HG03280 (cell line): ENCODE measurements around the gene PPDPF.

ENCODE experiments used
- ATAC-seq: cut with Tn5 transposase; IDR thresholded peaks from one replicate; pipeline ENCODE4 v1.9.1; 2021; ENCODE audit warnings: mild to moderate bottlenecking, moderate library complexity; ENCODE audit not compliant: unreplicated experiment

The PPDPF gene

GRCh38 chr20:63536241-63536977 is 15.8 kb downstream of the PPDPF start:
- ATAC-seq = no peak

GRCh38 chr20:63536997-63537524 is 16.5 kb downstream of the PPDPF start, which contains the start of gene PTK6:
TSS of gene PTK6 (minus strand) at chr20:63537376. CDS start at chr20:63537314, 62 bp downstream.
- ATAC-seq = peak; percentile 7

GRCh38 chr20:63537525-63538203 is 17.1 kb downstream of the PPDPF start:
- peak; percentile 85 for ATAC-seq

- ATAC-seq = no peak
Observed at GRCh38 chr20:63538204-63539091, 17.9 kb downstream of the PPDPF start.

- ATAC-seq = no peak
Observed at GRCh38 chr20:63539092-63539430, 18.5 kb downstream of the PPDPF start.

- ATAC-seq = no peak
Observed at GRCh38 chr20:63539441-63540370, 19.1 kb downstream of the PPDPF start.

GRCh38 chr20:63540417-63541186 is 20.0 kb downstream of the PPDPF start:
- no peak for ATAC-seq

GRCh38 chr20:63541371-63541770 is 20.8 kb downstream of the PPDPF start:
- no peak for ATAC-seq

GRCh38 chr20:63542031-63542559 is 21.5 kb downstream of the PPDPF start:
- no peak for ATAC-seq

GRCh38 chr20:63542696-63543095 is 22.1 kb downstream of the PPDPF start:
- peak; percentile 36 for ATAC-seq

- ATAC-seq = peak; percentile 4
Observed at GRCh38 chr20:63543131-63543530, 22.6 kb downstream of the PPDPF start.

GRCh38 chr20:63543733-63544132 is 23.2 kb downstream of the PPDPF start:
- no peak for ATAC-seq

- ATAC-seq = no peak
Observed at GRCh38 chr20:63544241-63544957, 23.8 kb downstream of the PPDPF start.

- no peak for ATAC-seq
Observed at GRCh38 chr20:63544958-63545516, 24.5 kb downstream of the PPDPF start.

GRCh38 chr20:63545814-63546213 is 25.2 kb downstream of the PPDPF start:
- no peak for ATAC-seq

GRCh38 chr20:63546256-63546955 is 25.8 kb downstream of the PPDPF start:
- no peak for ATAC-seq

GRCh38 chr20:63546956-63547724 is 26.6 kb downstream of the PPDPF start:
- no peak for ATAC-seq
